Esophagus mucosa (tissue), 1 donor: ENCODE measurements around the gene GRIK2. TPM values are rescaled to one million over a fixed set of nuclear protein-coding genes. Genes with fewer than 3 reads are reported as not detected.

Experiments
- ATAC-seq: fragments of 200-7000 bp; cut with Tn5 transposase; one replicate; pipeline ENCODE4 v1.9.1; 2020
- total RNA-seq: library from RNA; stranded (reverse); gene quantifications from one replicate; pipeline ENCODE4 v1.2.4, GENCODE V29; 2023
- donor health status: DM: yes; HTN: yes; CAD: no.

GRIK2 gene
- total RNA-seq, 1 donor from 2014 or later = 0.44 TPM

- ATAC-seq = no peak
Observed at GRCh38 chr6:101458336-101458735, 64.8 kb downstream of the GRIK2 start.

- ATAC-seq = no peak
Observed at GRCh38 chr6:101458826-101459225, 65.3 kb downstream of the GRIK2 start.

GRCh38 chr6:101462576-101462975 is 69.1 kb downstream of the GRIK2 start:
- ATAC-seq = no peak

GRCh38 chr6:101465863-101466262 is 72.4 kb downstream of the GRIK2 start:
- ATAC-seq = no peak

GRCh38 chr6:101477436-101477835 is 83.9 kb downstream of the GRIK2 start:
- no peak for ATAC-seq

GRCh38 chr6:101478891-101479290 is 85.4 kb downstream of the GRIK2 start:
- no peak for ATAC-seq

GRCh38 chr6:101482606-101483005 is 89.1 kb downstream of the GRIK2 start:
- no peak for ATAC-seq

- ATAC-seq = no peak
Observed at GRCh38 chr6:101484781-101485180, 91.3 kb downstream of the GRIK2 start.

- no peak for ATAC-seq
Observed at GRCh38 chr6:101486124-101486523, 92.6 kb downstream of the GRIK2 start.

GRCh38 chr6:101486726-101487125 is 93.2 kb downstream of the GRIK2 start:
- ATAC-seq = no peak

GRCh38 chr6:101489456-101489855 is 95.9 kb downstream of the GRIK2 start:
- ATAC-seq = no peak

- no peak for ATAC-seq
Observed at GRCh38 chr6:101490857-101491256, 97.3 kb downstream of the GRIK2 start.

- ATAC-seq = no peak
Observed at GRCh38 chr6:101502818-101503217, 109.3 kb downstream of the GRIK2 start.

GRCh38 chr6:101509536-101509935 is 116.0 kb downstream of the GRIK2 start:
- ATAC-seq = no peak

- ATAC-seq = no peak
Observed at GRCh38 chr6:101513181-101513580, 119.7 kb downstream of the GRIK2 start.

- ATAC-seq = no peak
Observed at GRCh38 chr6:101516578-101516977, 123.1 kb downstream of the GRIK2 start.

GRCh38 chr6:101517632-101518031 is 124.1 kb downstream of the GRIK2 start:
- no peak for ATAC-seq

- no peak for ATAC-seq
Observed at GRCh38 chr6:101522254-101522653, 128.7 kb downstream of the GRIK2 start.

- ATAC-seq = no peak
Observed at GRCh38 chr6:101527467-101527866, 134.0 kb downstream of the GRIK2 start.

GRCh38 chr6:101528801-101529200 is 135.3 kb downstream of the GRIK2 start:
- ATAC-seq = no peak

- no peak for ATAC-seq
Observed at GRCh38 chr6:101531538-101531937, 138.0 kb downstream of the GRIK2 start.

GRCh38 chr6:101534386-101534785 is 140.9 kb downstream of the GRIK2 start:
- ATAC-seq = no peak

- no peak for ATAC-seq
Observed at GRCh38 chr6:101534821-101535220, 141.3 kb downstream of the GRIK2 start.

- ATAC-seq = no peak
Observed at GRCh38 chr6:101537753-101538316, 144.3 kb downstream of the GRIK2 start.

- no peak for ATAC-seq
Observed at GRCh38 chr6:101539510-101540245, 146.2 kb downstream of the GRIK2 start.
